ENCODE data around the gene LRRTM4. TPM values are rescaled to one million over a fixed set of nuclear protein-coding genes. Genes with fewer than 3 reads are reported as not detected.
A peak's percentile ranks its signal among the peaks of the same experiment; 100 is the strongest.

LRRTM4 gene
- total RNA-seq, 4 donors from 2014 or later, result 0.27 to 0.32 TPM; not detected in 2

GRCh38 chr2:76973610-76974009, 548.6 kb downstream of the LRRTM4 start:
- Histone ChIP-seq H3K36me3 (no peaks in the 10 kb centered on the region), H3K9me3 (no peaks in the 10 kb centered on the region), H3K27ac (no peak overlapping the region), H3K27me3 (no peaks in the 10 kb centered on the region), H3K4me3 (no peak overlapping the region), H3K4me1 (no peaks in the 10 kb centered on the region)
- 86 to 95% methylated on average over 4 of the region's 4 CpGs for WGBS, 2 donors (ENCODE audit: low coverage in 1 of 2)
- TF ChIP-seq CTCF (IDR thresholded peaks at IDR 0.05), result no peak
- no peak for TF ChIP-seq EP300 (IDR thresholded peaks at IDR 0.05; ENCODE audit: low read depth)
- TF ChIP-seq POLR2A (IDR thresholded peaks at IDR 0.05), result no peak
- no peak for TF ChIP-seq POLR2AphosphoS5 (IDR thresholded peaks at IDR 0.05)
- DNase-seq, result no peak
- intact Hi-C loops (cut with DNase I; ENCODE audit: low total_unique reads), result no loop called here
- in situ Hi-C loops (cut with MboI; ENCODE audit: low pct_ligation_motif_present in 1 of 4, low pct_unique_long_range_greater_than_20kb in 1 of 4, low sequenced_read_pairs in 3 of 4), result no loop called here

- no peaks in the 10 kb centered on the region for H3K9me3 ChIP-seq
- H3K27ac ChIP-seq, result no peak overlapping the region
- no peak overlapping the region for H3K4me3 ChIP-seq
- WGBS, 2 donors (ENCODE audit: low coverage in 1 of 2), result 53 to 78% methylated on average over 2 of the region's 2 CpGs
- in situ Hi-C loops (cut with MboI; ENCODE audit: low pct_ligation_motif_present in 1 of 4, low pct_unique_long_range_greater_than_20kb in 1 of 4, low sequenced_read_pairs in 3 of 4) (no loop called here), intact Hi-C loops (cut with DNase I; ENCODE audit: low total_unique reads) (no loop called here)
- no peaks in the 10 kb centered on the region for H3K4me1 ChIP-seq
- H3K27me3 ChIP-seq, result no peaks in the 10 kb centered on the region
- H3K36me3 ChIP-seq, result no peaks in the 10 kb centered on the region
- no peak for DNase-seq
- TF ChIP-seq POLR2A (IDR thresholded peaks at IDR 0.05), result no peak
Measured at GRCh38 chr2:76965772-76966171, 556.4 kb downstream of the LRRTM4 start.

- TF ChIP-seq POLR2AphosphoS5 (IDR thresholded peaks at IDR 0.05) (no peak), CTCF (IDR thresholded peaks at IDR 0.05) (no peak), POLR2A (IDR thresholded peaks at IDR 0.05) (no peak), EP300 (IDR thresholded peaks at IDR 0.05; ENCODE audit: low read depth) (no peak)
- H3K4me1 ChIP-seq, result no peaks in the 10 kb centered on the region
- no peaks in the 10 kb centered on the region for H3K27me3 ChIP-seq
- H3K9me3 ChIP-seq, result no peaks in the 10 kb centered on the region
- in situ Hi-C loops (cut with MboI; ENCODE audit: low pct_ligation_motif_present in 1 of 4, low pct_unique_long_range_greater_than_20kb in 1 of 4, low sequenced_read_pairs in 3 of 4) (no loop called here), intact Hi-C loops (cut with DNase I; ENCODE audit: low total_unique reads) (no loop called here)
- no peak for DNase-seq
- no peaks in the 10 kb centered on the region for H3K36me3 ChIP-seq
- WGBS, 2 donors (ENCODE audit: low coverage in 1 of 2), result 25% methylated on average over 3 of the region's 3 CpGs; no CpG with 5 or more reads in 1 of the 2 donors
- H3K27ac ChIP-seq, result no peak overlapping the region
- no peak overlapping the region for H3K4me3 ChIP-seq
Measured at GRCh38 chr2:76958749-76959148, 563.4 kb downstream of the LRRTM4 start.

GRCh38 chr2:76953733-76954347, 568.3 kb downstream of the LRRTM4 start:
- Histone ChIP-seq H3K9me3 (no peaks in the 10 kb centered on the region), H3K4me1 (no peaks in the 10 kb centered on the region), H3K36me3 (no peaks in the 10 kb centered on the region), H3K4me3 (no peak overlapping the region), H3K27me3 (no peaks in the 10 kb centered on the region), H3K27ac (no peak overlapping the region)
- in situ Hi-C loops (cut with MboI; ENCODE audit: low pct_ligation_motif_present in 1 of 4, low pct_unique_long_range_greater_than_20kb in 1 of 4, low sequenced_read_pairs in 3 of 4), result no loop called here
- TF ChIP-seq EP300 (IDR thresholded peaks at IDR 0.05; ENCODE audit: low read depth), result no peak
- peak; percentile 48 to 63 (median 54) for TF ChIP-seq CTCF (IDR thresholded peaks at IDR 0.05)
- intact Hi-C loops (cut with DNase I; ENCODE audit: low total_unique reads), result no loop called here
- 59% methylated on average over 3 of the region's 3 CpGs for WGBS, 2 donors (ENCODE audit: low coverage in 1 of 2)
- DNase-seq, result peak; percentile 10

- no peaks in the 10 kb centered on the region for H3K9me3 ChIP-seq
- TF ChIP-seq CTCF (IDR thresholded peaks at IDR 0.05), result no peak
- no peak for TF ChIP-seq POLR2A (IDR thresholded peaks at IDR 0.05)
- TF ChIP-seq POLR2AphosphoS5 (IDR thresholded peaks at IDR 0.05), result no peak
- TF ChIP-seq EP300 (IDR thresholded peaks at IDR 0.05; ENCODE audit: low read depth), result no peak
- no peak overlapping the region for H3K27ac ChIP-seq
- 42 to 51% methylated on average over 2 of the region's 2 CpGs for WGBS, 2 donors (ENCODE audit: low coverage in 1 of 2)
- DNase-seq, result no peak
- H3K36me3 ChIP-seq, result no peaks in the 10 kb centered on the region
- no peaks in the 10 kb centered on the region for H3K27me3 ChIP-seq
- intact Hi-C loops (cut with DNase I; ENCODE audit: low total_unique reads), result no loop called here
- in situ Hi-C loops (cut with MboI; ENCODE audit: low pct_ligation_motif_present in 1 of 4, low pct_unique_long_range_greater_than_20kb in 1 of 4, low sequenced_read_pairs in 3 of 4), result no loop called here
- H3K4me3 ChIP-seq, result no peak overlapping the region
- H3K4me1 ChIP-seq, result no peaks in the 10 kb centered on the region
Measured at GRCh38 chr2:76946631-76947145, 575.5 kb downstream of the LRRTM4 start.

All from transverse colon (tissue), 4 donors.